ENCODE data around the gene SLC1A7. TPM values are rescaled to one million over a fixed set of nuclear protein-coding genes. Genes with fewer than 3 reads are reported as not detected.
A peak's percentile ranks its signal among the peaks of the same experiment; 100 is the strongest.

The SLC1A7 gene
- total and polyA plus RNA-seq, 7 donors, result 0.04 to 6.2 (median 0.36) TPM

DNA sequence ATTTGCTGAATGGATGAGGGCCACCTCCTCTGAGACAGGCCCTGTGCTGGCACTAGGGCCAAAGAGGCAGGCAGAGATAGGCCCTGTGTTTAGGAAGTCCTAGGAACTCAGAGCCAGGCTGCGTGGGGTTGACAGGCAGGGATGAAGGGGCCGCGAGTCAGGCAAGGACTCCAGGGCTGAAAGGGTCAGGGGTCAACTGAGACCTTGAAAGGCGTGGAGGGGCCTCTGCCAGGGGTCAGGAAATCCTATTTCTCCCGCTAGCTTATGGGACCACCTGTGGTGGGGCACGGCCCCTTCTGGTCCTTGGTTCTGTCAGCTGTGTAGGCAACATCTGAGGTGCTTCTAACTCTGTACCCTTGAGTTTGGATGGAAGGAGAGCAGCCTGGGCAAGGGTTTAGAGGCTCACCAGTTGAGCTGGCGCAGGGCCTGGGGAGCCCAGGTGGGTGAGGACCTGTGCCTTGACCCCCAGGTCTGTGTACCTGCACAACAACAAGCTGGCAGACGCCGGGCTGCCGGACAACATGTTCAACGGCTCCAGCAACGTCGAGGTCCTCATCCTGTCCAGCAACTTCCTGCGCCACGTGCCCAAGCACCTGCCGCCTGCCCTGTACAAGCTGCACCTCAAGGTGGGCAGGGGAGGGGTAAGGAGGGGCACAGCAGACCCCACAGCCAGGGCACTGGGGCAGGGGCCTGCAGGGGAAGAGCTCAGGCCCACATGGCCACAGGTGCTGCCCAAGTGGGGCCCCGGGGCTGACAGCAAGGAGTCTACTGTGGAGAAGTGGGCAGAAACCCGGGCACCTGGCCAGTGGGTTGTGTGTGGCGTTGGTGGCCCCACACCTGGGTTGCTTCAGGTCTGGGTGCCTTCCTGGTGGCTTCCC, 65.5 kb downstream of the SLC1A7 start:
- Histone ChIP-seq H3K27ac (no peak overlapping the region), H3K4me3 (no peak overlapping the region), H3K27me3 (ENCODE audit: insufficient read depth in 3 of 3, low read length in 2 of 3) (no peaks in the 10 kb centered on the region), H3K4me1 (no peaks in the 10 kb centered on the region), H3K9me3 (no peaks in the 10 kb centered on the region), H3K36me3 (ENCODE audit: insufficient read depth in 1 of 2, low read depth in 1 of 2) (no peaks in the 10 kb centered on the region)
- TF ChIP-seq, protein P1, sequence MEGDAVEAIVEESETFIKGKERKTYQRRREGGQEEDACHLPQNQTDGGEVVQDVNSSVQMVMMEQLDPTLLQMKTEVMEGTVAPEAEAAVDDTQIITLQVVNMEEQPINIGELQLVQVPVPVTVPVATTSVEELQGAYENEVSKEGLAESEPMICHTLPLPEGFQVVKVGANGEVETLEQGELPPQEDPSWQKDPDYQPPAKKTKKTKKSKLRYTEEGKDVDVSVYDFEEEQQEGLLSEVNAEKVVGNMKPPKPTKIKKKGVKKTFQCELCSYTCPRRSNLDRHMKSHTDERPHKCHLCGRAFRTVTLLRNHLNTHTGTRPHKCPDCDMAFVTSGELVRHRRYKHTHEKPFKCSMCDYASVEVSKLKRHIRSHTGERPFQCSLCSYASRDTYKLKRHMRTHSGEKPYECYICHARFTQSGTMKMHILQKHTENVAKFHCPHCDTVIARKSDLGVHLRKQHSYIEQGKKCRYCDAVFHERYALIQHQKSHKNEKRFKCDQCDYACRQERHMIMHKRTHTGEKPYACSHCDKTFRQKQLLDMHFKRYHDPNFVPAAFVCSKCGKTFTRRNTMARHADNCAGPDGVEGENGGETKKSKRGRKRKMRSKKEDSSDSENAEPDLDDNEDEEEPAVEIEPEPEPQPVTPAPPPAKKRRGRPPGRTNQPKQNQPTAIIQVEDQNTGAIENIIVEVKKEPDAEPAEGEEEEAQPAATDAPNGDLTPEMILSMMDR (IDR thresholded peaks at IDR 0.05), result no peak
- WGBS, 3 donors, result 88 to 90% (median 90%) methylated on average over 19 of the region's 19 CpGs
- intact Hi-C loops (cut with DNase I), result no loop called here
- ATAC-seq, result no peak
- peak; percentile 10 to 44 for DNase-seq

DNA sequence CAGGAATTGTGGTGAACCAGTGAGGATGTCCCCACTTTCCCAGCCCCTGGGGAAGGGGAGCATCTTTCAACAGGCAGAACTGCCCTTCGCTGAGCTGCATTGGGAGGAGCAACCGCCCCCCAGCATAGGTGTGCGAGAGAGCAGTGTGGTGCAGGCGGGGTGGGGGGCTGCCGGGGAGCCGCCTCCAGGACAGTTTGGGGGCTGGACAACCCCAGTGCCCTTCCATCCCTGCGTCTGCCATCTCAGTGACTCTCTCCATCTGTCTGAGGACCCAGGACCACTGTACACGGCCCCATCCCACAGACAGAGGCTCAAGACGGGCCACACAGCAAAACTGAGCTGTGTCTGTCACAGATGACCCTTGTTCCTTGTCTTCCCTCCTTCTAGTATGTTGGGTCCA, 66.3 kb downstream of the SLC1A7 start:
- no peaks in the 10 kb centered on the region for H3K4me1 ChIP-seq
- DNase-seq (peak; percentile 9 to 42), ATAC-seq (no peak)
- no peaks in the 10 kb centered on the region for H3K27me3 ChIP-seq (ENCODE audit: insufficient read depth in 3 of 3, low read length in 2 of 3)
- no peaks in the 10 kb centered on the region for H3K9me3 ChIP-seq
- TF ChIP-seq, protein P1 (IDR thresholded peaks at IDR 0.05), result no peak
- no peak overlapping the region for H3K4me3 ChIP-seq
- 94 to 96% (median 95%) methylated on average over 8 to 9 of the region's 9 CpGs for WGBS, 3 donors
- intact Hi-C loops (cut with DNase I), result no loop called here
- no peaks in the 10 kb centered on the region for H3K36me3 ChIP-seq (ENCODE audit: insufficient read depth in 1 of 2, low read depth in 1 of 2)
- no peak overlapping the region for H3K27ac ChIP-seq

DNA sequence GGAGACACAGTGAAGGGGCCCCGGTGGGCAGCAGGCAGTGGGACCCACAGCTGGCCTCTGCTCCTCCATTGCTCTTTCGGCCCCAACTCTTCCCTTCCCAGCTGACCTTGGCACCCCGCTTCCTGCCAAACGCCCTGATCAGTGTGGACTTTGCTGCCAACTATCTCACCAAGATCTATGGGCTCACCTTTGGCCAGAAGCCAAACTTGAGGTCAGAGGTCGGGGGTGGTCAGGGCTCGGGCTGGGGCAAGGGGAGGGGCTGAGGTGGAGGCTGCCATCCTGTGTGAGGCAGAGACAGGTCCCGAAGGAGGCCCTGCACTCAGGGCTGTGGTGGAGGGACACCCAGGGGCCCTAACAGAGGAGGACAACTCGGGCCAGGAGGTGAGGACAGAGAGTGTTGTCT, 66.7 kb downstream of the SLC1A7 start:
- Histone ChIP-seq H3K4me3 (no peak overlapping the region), H3K36me3 (ENCODE audit: insufficient read depth in 1 of 2, low read depth in 1 of 2) (no peaks in the 10 kb centered on the region), H3K27me3 (ENCODE audit: insufficient read depth in 3 of 3, low read length in 2 of 3) (no peaks in the 10 kb centered on the region), H3K27ac (no peak overlapping the region), H3K9me3 (no peaks in the 10 kb centered on the region), H3K4me1 (no peaks in the 10 kb centered on the region)
- TF ChIP-seq, protein P1 (IDR thresholded peaks at IDR 0.05), result no peak
- peak in 1 of 2 donors; percentile 6 for DNase-seq
- ATAC-seq, result no peak
- 68 to 73% (median 69%) methylated on average over 8 of the region's 8 CpGs for WGBS, 3 donors
- intact Hi-C loops (cut with DNase I), result no loop called here

DNA sequence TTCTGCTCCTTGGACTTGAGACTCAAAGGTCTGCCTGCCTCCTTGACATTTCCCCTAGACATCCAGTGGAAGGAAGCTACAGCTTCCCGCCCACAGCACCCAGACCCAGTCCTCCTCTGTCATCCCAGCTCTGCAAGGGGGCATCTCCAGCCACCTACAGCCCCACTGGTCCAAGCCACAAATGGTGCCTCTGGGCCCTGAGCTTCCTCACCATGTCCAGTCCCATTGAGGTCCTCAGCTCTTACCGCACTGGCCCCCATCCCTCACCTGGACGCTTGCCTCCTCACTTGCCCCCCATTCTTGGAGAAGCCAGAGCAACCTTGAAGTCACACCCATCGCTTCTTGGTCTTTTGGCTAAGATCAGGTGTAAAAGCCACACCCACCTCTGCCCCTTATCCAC, 67.2 kb downstream of the SLC1A7 start:
- WGBS, 3 donors, result 97 to 100% (median 99%) methylated on average over 4 of the region's 4 CpGs
- ATAC-seq (no peak), DNase-seq (peak; percentile 4 to 28)
- Histone ChIP-seq H3K4me3 (no peak overlapping the region), H3K4me1 (no peaks in the 10 kb centered on the region), H3K27me3 (ENCODE audit: insufficient read depth in 3 of 3, low read length in 2 of 3) (no peaks in the 10 kb centered on the region), H3K9me3 (no peaks in the 10 kb centered on the region), H3K27ac (no peak overlapping the region), H3K36me3 (ENCODE audit: insufficient read depth in 1 of 2, low read depth in 1 of 2) (no peaks in the 10 kb centered on the region)
- intact Hi-C loops (cut with DNase I), result no loop called here
- TF ChIP-seq, protein P1 (IDR thresholded peaks at IDR 0.05), result no peak

All from psoas muscle (tissue), 8 donors.